NOMO-1 (cell line): ENCODE measurements around the gene SLC29A2.
"Not testable (repeated sequence)": the region's sequence is repeated elsewhere in the genome, so short reads cannot be mapped to it uniquely, and the experiment has no call there.

Experiments used
- DNase-seq, 2 experiments: peaks; one replicate each; lab custom pipeline; 2025; ENCODE audit not compliant: unreplicated experiment in 2 of 2; lab: John Stamatoyannopoulos, UW

Gene SLC29A2

GRCh38 chr11:66350560-66351235 is 20.9 kb downstream of the SLC29A2 start:
- not testable (repeated sequence) for DNase-seq

GRCh38 chr11:66349084-66349386 is 22.5 kb downstream of the SLC29A2 start:
- DNase-seq: no peak

- peak; percentile 67 to 72 for DNase-seq
Measured at GRCh38 chr11:66347425-66348276, 23.9 kb downstream of the SLC29A2 start, which contains the start of gene B4GAT1. TSS of gene B4GAT1 (minus strand) at chr11:66347629. CDS start at chr11:66347545, 84 bp downstream.

GRCh38 chr11:66346476-66347424 is 24.8 kb downstream of the SLC29A2 start:
- no peak for DNase-seq

- DNase-seq: no peak
Measured at GRCh38 chr11:66345316-66345649, 26.3 kb downstream of the SLC29A2 start.

- DNase-seq: peak; percentile 86 to 91
Measured at GRCh38 chr11:66344550-66345315, 26.8 kb downstream of the SLC29A2 start, which contains the start of gene BRMS1. TSS of gene BRMS1 (minus strand) at chr11:66345104. CDS start at chr11:66342234, 2,870 bp downstream.

- no peak for DNase-seq
Measured at GRCh38 chr11:66343176-66343575, 28.4 kb downstream of the SLC29A2 start.

- no peak for DNase-seq
Measured at GRCh38 chr11:66341502-66342126, 29.9 kb downstream of the SLC29A2 start.

- DNase-seq: no peak
Measured at GRCh38 chr11:66340596-66341501, 30.7 kb downstream of the SLC29A2 start.

GRCh38 chr11:66339686-66340483 is 31.7 kb downstream of the SLC29A2 start:
- no peak for DNase-seq

GRCh38 chr11:66339162-66339675 is 32.3 kb downstream of the SLC29A2 start:
- DNase-seq: no peak

- DNase-seq: no peak
Measured at GRCh38 chr11:66338276-66339161, 33.0 kb downstream of the SLC29A2 start.

- no peak for DNase-seq
Measured at GRCh38 chr11:66337103-66337899, 34.3 kb downstream of the SLC29A2 start.

- peak; percentile 68 to 77 for DNase-seq
Measured at GRCh38 chr11:66336234-66337102, 35.1 kb downstream of the SLC29A2 start, which contains the start of gene RIN1. TSS of gene RIN1 (minus strand) at chr11:66336434. CDS start at chr11:66336402, 32 bp downstream.
